ENCODE results near the gene TTC39C. TPM values are rescaled to one million over a fixed set of nuclear protein-coding genes. Genes with fewer than 3 reads are reported as not detected.

TTC39C gene
- total RNA-seq, 1 donor from 2014 or later = 12.8 TPM

Other genes with a start within 250 kb of the TTC39C start
- 7.0 and 7.8 TPM in 2 replicates for gene CABYR, start 124.3 kb downstream of the TTC39C start, total RNA-seq

Data from astrocyte (in vitro differentiated cells and primary cell).